SK-N-SH treated with all-trans-retinoic acid at 6 μM for 48 hours (cell line): ENCODE measurements around the gene SNRNP48.

Source experiments
- ATAC-seq: fragments of 200-7000 bp; cut with Tn5 transposase; 3 replicates; pipeline ENCODE4 v1.9.1; 2020; ENCODE audit warnings: mild to moderate bottlenecking, moderate library complexity
- ARNTL ChIP-seq: fragments of 450-650 bp; formaldehyde crosslinking; IDR thresholded peaks from 2 replicates; pipeline ENCODE4 v1.5.0; 2020; ENCODE audit warnings: low read depth, mild to moderate bottlenecking, moderate library complexity, borderline replicate concordance
- CREB5 ChIP-seq: fragments of 250-450 bp; sonication (Bioruptor Pico); IDR thresholded peaks from 2 replicates; pipeline ENCODE4 v1.5.1; 2020; ENCODE audit warnings: low read depth, mild to moderate bottlenecking, moderate library complexity
- CSDC2 ChIP-seq: fragments of 250-450 bp; sonication (Bioruptor Pico); IDR thresholded peaks from 2 replicates; pipeline ENCODE4 v1.5.0; 2020; ENCODE audit warnings: mild to moderate bottlenecking, moderate library complexity
- CSRNP3 ChIP-seq: fragments of 250-450 bp; sonication (Bioruptor Pico); IDR thresholded peaks from 2 replicates; pipeline ENCODE4 v1.5.1; 2021; ENCODE audit warnings: mild to moderate bottlenecking, moderate library complexity
- ESRRG ChIP-seq: fragments of 250-450 bp; sonication (Bioruptor Pico); IDR thresholded peaks from 2 replicates; pipeline ENCODE4 v1.6.1; 2021; ENCODE audit warnings: mild to moderate bottlenecking
- GLIS3 ChIP-seq: fragments of 250-450 bp; sonication (Bioruptor Pico); IDR thresholded peaks from 2 replicates; pipeline ENCODE4 v1.5.0; 2020; ENCODE audit warnings: mild to moderate bottlenecking, moderate library complexity
- ISL1 ChIP-seq: fragments of 250-450 bp; sonication (Bioruptor Pico); IDR thresholded peaks from 2 replicates; pipeline ENCODE4 v2.1.2; 2022; ENCODE audit warnings: mild to moderate bottlenecking, moderate library complexity
- OSR1 ChIP-seq: fragments of 250-450 bp; sonication (Bioruptor Pico); IDR thresholded peaks from 2 replicates; pipeline ENCODE4 v1.8.0; 2022; ENCODE audit warnings: moderate library complexity, mild to moderate bottlenecking, inconsistent platforms
- PATZ1 ChIP-seq: fragments of 250-450 bp; sonication (Bioruptor Pico); IDR thresholded peaks from 2 replicates; pipeline ENCODE4 v1.8.0; 2020; ENCODE audit warnings: mild to moderate bottlenecking, moderate library complexity, borderline replicate concordance
- RARB ChIP-seq: fragments of 250-450 bp; sonication (Bioruptor Pico); IDR thresholded peaks from 2 replicates; pipeline ENCODE4 v1.8.0; 2021; ENCODE audit warnings: mild to moderate bottlenecking, moderate library complexity
- SNAI2 ChIP-seq: fragments of 250-450 bp; sonication (Bioruptor Pico); IDR thresholded peaks from 2 replicates; pipeline ENCODE4 v1.5.0; 2020; ENCODE audit warnings: mild to moderate bottlenecking, moderate library complexity
- TCF4 ChIP-seq: fragments of 250-450 bp; sonication (Bioruptor Pico); IDR thresholded peaks from 2 replicates; pipeline ENCODE4 v1.8.0; 2021; ENCODE audit warnings: mild to moderate bottlenecking, moderate library complexity, borderline replicate concordance
- TOX ChIP-seq: fragments of 250-450 bp; sonication (Bioruptor Pico); IDR thresholded peaks from 2 replicates; pipeline ENCODE4 v1.8.0; 2021; ENCODE audit warnings: mild to moderate bottlenecking, moderate library complexity, borderline replicate concordance
- TSHZ2 ChIP-seq: fragments of 250-450 bp; sonication (Bioruptor Pico); IDR thresholded peaks from 2 replicates; pipeline ENCODE4 v1.5.0; 2020; ENCODE audit warnings: mild to moderate bottlenecking, moderate library complexity
- ZC3H10 ChIP-seq: fragments of 250-450 bp; sonication (Bioruptor Pico); IDR thresholded peaks from 2 replicates; pipeline ENCODE4 v1.5.1; 2021; ENCODE audit warnings: mild to moderate bottlenecking, moderate library complexity
- ZFP3 ChIP-seq: fragments of 250-450 bp; sonication (Bioruptor Pico); IDR thresholded peaks from 2 replicates; pipeline ENCODE4 v1.5.0; 2020; ENCODE audit warnings: mild to moderate bottlenecking, moderate library complexity
- ZFP30 ChIP-seq: fragments of 450-650 bp; formaldehyde crosslinking; IDR thresholded peaks from 2 replicates; pipeline ENCODE4 v1.5.0; 2022; ENCODE audit warnings: mild to moderate bottlenecking, moderate library complexity
- ZNF565 ChIP-seq: fragments of 450-650 bp; formaldehyde crosslinking; conservative IDR thresholded peaks from 2 replicates; pipeline ENCODE4 v1.5.0; 2020; ENCODE audit warnings: low read depth, mild to moderate bottlenecking, moderate library complexity
- ZNF70 ChIP-seq: fragments of 450-650 bp; formaldehyde crosslinking; IDR thresholded peaks from 2 replicates; pipeline ENCODE4 v1.5.0; 2020; ENCODE audit warnings: mild to moderate bottlenecking, moderate library complexity

Gene SNRNP48

GRCh38 chr6:7632501-7633290 lies 42.7 kb downstream of the SNRNP48 start:
- TF ChIP-seq ZC3H10 (no peak), CSDC2 (no peak), TOX (no peak), TSHZ2 (CRISPR knock-in tag) (no peak), ZFP30 (no peak), SNAI2 (CRISPR knock-in tag) (no peak), ESRRG (no peak), ZFP3 (CRISPR knock-in tag) (no peak), ISL1 (CRISPR knock-in tag) (no peak), ZNF70 (CRISPR knock-in tag) (no peak), RARB (CRISPR knock-in tag) (no peak), ARNTL (no peak), CSRNP3 (CRISPR knock-in tag) (no peak)
- ATAC-seq = no peak

GRCh38 chr6:7633361-7633760 lies 43.4 kb downstream of the SNRNP48 start:
- TF ChIP-seq ZFP3 (CRISPR knock-in tag) = no peak
- no peak for TF ChIP-seq ZFP30
- no peak for TF ChIP-seq GLIS3 (CRISPR knock-in tag)
- no peak for TF ChIP-seq ZNF565 (CRISPR knock-in tag)
- no peak for TF ChIP-seq ZC3H10
- no peak for ATAC-seq

GRCh38 chr6:7636151-7636550 lies 46.2 kb downstream of the SNRNP48 start:
- no peak for ATAC-seq
- TF ChIP-seq ESRRG = no peak
- TF ChIP-seq CREB5 (CRISPR knock-in tag) = no peak
- no peak for TF ChIP-seq ARNTL
- TF ChIP-seq TCF4 (CRISPR knock-in tag) = no peak
- TF ChIP-seq ZFP3 (CRISPR knock-in tag) = no peak

GRCh38 chr6:7637533-7637932 lies 47.5 kb downstream of the SNRNP48 start:
- no peak for TF ChIP-seq CSDC2
- TF ChIP-seq ZC3H10 = no peak
- no peak for TF ChIP-seq ISL1 (CRISPR knock-in tag)
- TF ChIP-seq ZNF565 (CRISPR knock-in tag) = no peak
- TF ChIP-seq TOX = no peak
- no peak for TF ChIP-seq PATZ1
- no peak for TF ChIP-seq OSR1 (CRISPR knock-in tag)
- no peak for TF ChIP-seq ARNTL
- TF ChIP-seq SNAI2 (CRISPR knock-in tag) = no peak
- no peak for TF ChIP-seq TSHZ2 (CRISPR knock-in tag)
- ATAC-seq = no peak
